NCI-H526 (cell line): ENCODE results near the gene LGR5.
A peak's percentile ranks its signal among the peaks of the same experiment; 100 is the strongest.
"Not testable (repeated sequence)": the region's sequence is repeated elsewhere in the genome, so short reads cannot be mapped to it uniquely, and the experiment has no call there.

Source experiments
- DNase-seq, 2 experiments: peaks; one replicate each; lab custom pipeline; 2025; lab: John Stamatoyannopoulos, UW

LGR5 gene

DNA sequence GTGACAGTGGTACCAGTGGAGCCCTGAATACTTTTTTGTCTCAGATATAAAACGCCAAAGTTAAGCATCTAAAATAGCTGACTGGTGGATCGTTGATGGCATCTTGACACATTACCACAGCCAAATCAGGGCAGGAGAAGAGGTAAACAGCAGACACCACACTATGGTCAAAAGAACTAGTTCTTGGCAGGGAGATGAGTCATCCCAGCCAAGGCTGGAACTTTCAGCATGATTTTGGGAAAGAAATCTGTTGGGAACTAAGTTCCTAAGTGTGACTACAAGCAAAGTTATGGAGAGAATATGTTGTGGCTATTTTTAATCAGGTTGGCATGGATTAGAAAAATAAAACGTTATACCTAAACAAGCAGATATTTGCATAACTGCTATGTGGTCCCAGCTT lies 36.9 kb downstream of the LGR5 start:
- DNase-seq = no peak

DNA sequence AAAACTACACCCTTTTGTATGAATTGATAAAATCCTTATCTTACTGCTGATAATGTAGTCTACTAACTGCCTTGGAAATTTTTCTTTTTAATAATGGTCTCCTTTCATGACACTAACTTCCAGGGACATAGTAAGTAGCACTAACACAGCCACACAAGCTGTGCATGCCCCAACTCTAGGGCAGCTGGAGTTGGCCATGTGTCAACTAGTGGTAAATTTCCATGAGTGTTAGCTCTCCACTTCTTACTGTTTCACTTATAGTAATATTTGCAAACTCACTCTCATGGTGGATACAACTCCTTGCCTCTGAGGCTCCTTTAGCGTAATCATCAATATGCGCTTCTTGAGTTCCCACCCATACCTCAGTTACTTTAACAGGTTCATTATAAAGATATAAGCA lies 38.0 kb downstream of the LGR5 start:
- no peak for DNase-seq

DNA sequence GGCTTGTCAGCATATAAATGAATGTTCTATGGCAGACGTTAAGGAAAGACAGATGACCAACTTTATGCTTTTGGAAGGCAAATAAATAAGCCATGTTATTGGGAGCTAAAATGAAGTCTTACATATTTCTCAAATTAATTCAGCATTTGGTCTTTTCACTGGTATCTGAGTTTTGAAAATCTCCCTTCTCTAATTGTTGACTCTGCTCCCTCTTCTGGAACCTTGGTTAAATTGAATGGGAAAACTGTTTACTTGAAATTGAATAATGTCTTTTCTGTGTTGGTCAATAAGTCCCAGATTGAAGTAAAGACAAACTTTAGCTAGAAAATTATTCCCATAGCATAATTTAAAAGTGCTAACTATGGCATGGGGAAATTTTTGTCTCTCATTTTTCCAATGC lies 38.7 kb downstream of the LGR5 start:
- no peak for DNase-seq

DNA sequence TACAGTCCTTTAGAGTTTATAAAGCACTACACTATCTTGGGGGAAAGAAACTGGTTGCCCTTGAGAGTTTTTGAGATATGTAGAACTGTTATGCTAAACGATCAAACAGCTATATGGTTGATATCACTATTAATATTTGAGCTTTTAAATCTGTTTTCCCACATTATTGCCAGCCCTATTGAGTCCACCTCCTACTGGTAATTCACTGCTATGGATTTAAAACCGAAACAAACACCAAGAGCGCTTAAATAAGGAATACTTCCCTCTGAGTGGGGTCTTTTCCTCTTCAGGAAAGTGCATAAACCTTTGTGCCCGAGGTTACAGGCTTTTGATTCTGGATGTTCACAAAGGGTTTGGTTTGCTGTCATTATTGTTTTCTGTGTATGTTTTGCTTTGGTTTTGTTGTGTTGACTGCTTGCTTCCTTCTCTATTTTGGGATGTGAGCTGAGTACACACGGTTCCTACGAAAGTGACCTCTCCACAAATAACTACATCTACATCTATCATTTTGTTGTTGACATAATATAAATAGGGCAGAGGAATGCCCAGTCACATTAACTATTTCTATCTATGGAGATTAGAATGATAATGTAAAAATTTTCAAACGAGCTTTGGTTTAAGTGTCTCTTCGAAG lies 44.8 kb downstream of the LGR5 start:
- no peak for DNase-seq

DNA sequence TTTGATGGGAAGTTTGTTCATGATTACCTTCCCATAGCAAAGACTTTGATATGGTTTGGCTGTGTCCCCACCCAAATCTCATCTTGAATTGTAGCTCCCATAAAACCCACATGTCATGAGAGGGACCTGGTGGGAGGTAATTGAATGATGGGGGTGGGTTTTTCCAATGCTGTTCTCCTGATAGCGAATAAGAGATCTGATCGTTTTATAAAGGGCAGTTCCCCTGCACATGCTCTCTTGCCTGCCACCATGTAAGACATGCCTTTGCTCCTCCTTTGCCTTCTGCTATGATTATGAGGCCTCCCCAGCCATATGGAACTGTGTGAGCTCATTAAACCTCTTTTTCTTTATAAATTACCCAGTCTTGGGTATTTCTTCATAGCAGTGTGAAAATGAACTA lies 51.2 kb downstream of the LGR5 start:
- DNase-seq = not testable (repeated sequence)

DNA sequence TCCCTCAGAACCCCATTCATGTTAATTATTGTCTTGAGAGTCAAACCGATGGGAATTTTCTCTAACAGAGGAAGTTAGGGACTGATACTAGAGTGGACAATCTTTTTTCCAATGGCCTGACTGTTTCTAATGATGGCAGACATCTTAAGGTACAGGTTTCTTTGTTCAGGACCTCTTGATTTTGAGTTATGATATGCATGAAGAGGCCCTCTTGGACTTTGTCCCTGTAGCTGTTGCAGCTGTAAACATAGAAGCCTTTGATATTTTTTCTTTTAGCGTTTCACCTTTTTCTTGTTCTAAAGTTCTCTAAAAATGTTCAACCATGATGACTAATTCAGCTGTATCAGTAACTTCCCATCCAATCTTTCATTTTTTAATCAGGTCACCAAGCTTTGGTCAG lies 53.0 kb downstream of the LGR5 start:
- no peak for DNase-seq

DNA sequence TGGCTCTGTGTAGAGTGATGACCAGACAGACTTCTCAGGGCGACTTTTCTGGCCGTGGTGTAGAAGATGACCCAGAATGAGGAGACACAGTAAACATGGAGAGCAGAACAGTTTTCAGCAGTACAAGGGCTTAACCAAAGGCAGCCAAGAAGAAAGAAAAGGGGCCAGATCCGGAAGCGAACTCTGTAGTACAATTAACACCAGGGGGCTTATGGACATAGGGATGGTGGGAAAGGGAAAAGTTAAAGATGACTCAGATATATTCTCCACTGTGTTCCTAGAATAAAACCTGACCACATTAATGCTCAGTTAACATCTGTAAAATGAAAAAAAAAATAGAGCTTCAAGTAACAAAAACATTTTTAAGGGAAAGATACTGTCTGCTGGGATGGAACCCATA lies 60.2 kb downstream of the LGR5 start:
- no peak for DNase-seq

DNA sequence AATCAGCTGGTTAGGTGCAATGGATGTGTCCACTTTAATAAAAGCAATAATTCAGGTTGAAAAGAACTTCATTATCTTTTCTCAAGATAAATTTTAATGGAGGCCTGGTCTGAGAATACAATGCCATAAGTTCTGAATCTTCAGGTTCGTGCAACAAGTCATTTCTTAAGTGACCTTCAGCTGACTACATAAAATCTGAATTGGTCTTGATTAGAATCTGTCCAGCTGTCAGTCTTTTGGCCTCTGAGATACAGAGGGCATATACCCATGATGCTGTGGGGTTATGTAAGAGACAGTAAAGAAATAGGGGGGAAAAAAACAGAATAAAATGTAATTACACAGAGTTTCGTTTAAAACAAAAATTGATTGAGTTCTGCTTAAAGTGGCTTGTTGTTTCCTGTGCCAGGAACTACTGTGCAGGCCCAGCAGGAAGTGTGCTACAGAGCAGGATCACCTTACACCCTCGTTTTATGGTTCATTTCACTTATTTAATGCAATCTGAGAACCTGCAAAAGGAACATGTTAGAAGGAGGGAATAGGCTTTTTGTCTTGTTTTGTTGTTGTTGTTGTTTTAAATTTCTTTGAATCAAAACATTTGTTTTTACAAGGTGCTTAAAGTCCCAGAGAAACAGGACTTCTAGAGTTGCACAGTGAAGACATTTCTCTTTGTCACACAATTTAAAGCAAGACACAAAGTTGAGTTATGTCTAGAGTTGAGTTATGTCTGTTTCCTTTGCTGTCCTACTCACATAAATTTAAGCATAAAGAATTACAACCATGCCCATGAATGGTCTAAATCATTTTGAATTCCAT lies 64.2 kb downstream of the LGR5 start:
- peak in 1 of 2 experiments; percentile 23 for DNase-seq

DNA sequence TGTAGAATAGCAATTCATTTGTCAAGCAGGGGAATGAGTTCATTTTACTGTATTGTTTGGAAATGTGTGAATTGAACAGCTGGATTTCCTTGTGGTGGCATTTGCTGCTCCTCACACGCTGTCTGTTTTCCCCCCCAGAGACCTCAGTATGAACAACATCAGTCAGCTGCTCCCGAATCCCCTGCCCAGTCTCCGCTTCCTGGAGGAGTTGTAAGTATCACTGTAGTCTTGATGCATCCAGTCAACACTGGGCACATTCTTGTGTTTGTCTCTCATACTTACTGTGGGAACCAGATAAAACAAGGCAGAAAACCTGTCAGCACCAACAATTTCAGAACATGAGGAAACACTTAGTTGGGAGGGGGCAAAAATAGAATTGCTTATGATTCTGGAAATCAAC lies 64.9 kb downstream of the LGR5 start:
- DNase-seq = no peak

DNA sequence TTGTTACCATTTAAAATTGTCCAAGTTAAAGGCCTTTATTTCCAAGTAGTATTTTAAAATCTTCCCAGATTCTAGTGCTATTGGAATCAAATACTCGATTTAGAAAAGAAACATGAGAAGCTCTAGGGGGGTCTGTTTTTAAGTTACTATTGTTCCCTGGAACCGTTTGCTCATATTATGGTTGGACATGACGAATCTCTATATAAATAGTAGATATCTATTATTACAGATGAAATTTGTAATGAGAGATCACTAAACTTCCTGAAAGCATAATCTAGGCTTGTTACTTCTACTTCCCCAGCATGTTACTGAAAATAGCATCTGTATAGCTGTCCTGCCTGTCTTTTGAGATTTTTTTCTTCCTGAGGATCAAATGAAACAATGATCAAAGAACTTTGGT lies 70.1 kb downstream of the LGR5 start:
- DNase-seq = no peak

DNA sequence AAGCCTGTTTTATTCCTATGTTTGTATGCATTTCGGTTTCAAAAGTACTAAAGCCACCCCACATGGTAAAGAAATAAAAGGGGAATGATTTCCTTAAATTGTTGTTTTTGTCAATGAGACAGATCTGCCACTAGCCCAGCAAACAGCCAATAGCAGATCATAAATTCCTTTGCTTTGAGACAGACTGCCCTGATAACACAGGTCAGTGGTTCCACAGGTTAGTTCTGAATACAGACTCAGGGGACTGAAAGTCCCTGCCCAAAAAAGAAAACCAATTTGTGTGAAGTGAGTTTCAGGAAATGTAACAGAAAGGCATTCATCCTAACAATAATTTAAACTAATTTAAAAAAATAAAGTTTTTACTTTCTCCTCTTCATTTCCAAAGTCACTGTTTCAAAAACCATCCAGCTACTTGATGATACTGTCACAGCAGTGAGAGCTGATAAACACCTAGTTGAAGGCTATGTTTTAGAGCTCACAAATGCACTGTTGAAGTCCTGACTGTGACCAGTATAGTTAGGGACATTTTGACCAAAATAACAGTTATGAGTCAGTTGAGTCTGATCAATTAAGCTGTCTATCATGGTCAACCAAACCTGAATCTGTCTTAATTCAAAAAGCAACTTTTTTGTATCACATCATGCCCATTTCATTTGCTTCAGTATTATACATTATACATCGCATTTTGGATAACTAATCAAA lies 77.7 kb downstream of the LGR5 start:
- DNase-seq = no peak

DNA sequence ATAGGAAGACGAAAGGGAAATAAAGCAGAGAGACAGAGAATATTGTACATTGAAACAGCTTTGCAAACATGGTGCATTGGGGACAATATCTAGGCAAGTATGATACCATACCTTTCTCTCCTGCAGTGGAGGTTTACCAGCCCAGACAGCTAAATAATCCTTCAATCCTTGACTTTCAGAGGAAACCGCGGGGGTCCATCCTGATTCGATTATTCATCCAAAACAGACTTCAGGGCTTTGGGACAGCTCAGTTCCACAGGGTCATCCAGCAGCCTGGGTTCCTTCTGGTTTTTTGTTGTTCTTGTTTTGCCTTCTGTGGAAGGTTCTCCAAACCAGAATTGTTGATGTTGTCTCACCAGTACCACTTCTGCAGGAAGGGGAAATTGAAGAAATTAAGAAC lies 81.5 kb downstream of the LGR5 start:
- DNase-seq = no peak

DNA sequence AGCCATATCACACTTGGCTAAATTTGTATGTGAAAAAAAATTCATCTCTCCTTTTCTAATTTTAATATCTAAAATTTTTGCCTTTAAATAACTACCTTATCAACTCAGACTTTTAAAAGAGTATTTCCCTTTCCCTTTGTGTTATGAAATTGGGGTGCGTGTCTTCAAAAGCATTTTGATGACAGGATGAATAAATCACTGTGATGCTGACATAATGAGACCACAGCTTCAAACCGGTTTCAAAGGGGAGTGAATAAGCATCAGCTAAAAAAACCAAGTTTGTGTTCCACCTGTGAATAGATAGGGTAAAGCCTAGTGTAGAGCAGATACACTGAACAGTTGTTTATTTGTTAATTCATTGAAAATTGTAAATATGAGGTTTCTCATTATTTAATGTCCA lies 85.0 kb downstream of the LGR5 start:
- no peak for DNase-seq

DNA sequence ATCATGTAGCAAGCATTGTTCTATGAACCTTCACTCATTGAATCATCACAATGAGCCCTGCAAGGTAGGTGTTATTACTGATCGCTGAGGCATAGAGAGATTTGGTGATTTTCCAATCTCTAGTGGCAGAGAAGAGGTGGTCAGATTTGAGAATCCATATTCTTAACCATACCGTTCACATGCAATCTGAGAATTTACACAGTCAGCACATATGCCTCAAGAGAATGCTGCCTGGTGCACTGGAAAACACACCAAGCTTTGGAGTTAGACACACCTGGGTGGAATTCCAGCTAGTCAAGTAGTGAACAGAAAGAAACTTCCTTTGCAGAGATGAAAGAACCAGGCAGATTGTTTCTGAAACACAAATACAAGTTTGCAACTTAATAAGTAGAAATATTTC lies 94.1 kb downstream of the LGR5 start:
- DNase-seq = no peak

DNA sequence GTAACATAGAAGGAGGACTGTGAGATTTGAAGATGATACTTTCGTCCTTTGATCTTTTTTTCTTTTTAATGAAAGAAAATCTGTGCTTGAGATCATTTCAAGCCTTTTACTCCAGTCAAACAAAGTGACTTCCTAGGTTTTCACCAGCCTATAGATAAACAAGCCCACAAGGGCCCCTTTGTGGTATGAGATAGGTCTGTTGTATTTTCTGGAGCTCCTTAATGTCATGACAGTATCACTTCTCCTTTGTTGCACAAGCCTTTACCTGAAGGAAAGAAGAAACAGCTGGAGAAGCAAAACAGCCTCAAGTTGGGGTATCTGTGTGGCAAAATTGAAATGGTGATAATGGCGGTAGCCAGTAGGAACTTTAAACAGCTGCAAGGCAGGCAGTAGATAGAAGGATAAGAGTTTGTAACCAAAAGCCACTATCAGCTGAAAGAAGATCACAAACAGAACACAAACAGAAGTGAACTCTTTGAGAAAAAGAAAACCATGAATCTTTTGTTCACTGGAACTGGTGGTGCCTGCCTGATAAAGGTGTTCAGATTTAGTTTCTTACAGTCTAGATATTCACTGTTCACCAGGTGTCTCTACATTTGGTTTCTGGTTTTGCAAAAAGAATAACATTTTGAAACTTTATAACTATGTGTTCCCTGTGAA lies 96.8 kb downstream of the LGR5 start:
- no peak for DNase-seq

DNA sequence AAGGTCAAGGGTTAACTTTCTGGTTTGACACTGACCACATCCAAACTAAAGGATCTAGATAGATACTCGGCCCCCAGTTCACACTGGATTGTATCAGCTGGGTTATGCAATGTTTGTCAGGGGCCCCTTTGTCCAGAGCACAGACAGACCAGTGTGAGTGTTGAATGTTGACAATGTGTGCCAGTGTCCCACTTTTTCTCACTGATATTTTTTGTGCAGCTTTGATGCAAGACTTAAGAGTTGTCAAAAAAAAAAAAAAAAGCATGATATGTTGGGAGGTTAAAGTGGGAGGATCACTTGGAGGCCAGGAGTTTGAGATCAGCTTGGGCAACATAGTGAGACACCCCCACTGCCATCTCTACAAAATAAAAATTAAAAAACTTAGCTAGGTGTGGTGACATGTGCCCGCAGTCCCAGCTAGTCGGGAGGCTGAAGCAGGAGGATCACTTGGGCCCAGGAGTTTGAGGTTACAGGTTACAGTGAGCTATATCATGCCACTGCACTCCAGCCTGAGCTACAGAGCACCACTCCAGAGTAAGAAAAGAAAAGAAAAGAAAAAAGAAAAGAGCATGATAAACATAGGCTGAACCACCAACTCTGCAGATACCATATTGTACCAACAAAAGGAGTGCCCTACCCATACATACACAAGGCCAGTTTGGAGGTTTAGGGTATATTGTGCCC lies 97.5 kb downstream of the LGR5 start:
- no peak for DNase-seq

DNA sequence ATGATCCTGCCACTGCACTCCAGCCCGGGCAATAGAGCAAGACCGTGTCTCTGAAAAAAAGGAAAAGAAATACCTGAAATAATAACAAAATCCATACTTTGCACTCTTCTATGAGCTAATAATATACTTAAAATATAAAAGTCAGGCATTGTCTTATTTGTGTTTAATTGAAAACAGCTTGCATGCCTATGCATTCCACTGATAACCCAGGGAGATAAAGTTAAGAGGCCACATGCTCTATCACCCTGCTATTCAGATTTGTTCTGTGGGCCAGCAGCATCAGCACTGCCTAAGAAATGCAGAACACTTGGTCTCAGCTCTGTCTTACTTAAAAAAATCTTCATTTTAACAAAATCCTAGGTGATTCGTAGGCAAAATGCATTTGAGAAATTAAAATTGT lies 99.2 kb downstream of the LGR5 start:
- no peak for DNase-seq

DNA sequence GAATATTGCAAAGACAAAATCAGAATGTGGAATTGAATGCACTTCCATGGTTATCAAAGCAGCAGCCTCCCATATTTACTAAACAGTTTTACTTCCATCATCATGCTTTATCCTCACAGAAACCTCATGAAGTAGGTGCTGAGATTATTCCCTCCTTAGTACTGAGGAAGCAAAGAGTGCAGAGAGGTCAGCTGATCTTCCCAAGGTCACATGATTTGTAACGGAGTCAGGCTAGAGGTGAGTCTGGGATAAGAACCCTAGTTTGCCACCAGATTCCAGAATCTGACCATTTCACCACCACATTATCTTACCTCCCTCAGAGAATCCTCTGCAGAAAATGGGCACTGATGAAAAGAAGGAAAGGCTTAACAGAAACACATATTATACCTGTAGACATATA lies 102.0 kb downstream of the LGR5 start:
- no peak for DNase-seq

DNA sequence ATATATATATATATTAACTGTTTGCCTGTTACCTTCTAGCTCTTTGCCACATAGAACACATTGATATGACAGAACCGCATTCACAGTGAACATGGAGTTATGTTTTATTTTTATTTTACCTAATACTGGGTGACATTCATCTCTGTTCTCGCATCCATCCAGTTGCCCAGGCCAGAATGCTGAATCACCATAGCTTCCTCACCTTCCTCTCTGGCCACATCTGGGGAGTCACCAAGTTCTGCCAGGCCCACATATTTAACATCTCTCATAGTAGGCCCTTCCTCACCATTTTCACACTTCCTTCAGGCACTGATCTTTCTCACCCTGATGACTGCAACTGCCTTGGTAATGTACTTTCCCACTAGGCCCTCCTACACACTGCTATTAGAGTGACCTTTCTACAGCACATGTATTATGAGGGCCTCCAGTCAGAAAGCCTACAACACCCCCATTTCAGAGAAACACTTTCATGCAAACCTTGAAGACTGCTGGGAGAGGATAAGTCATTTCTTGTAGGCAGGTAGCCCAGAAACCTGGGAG lies 106.8 kb downstream of the LGR5 start:
- DNase-seq = no peak

DNA sequence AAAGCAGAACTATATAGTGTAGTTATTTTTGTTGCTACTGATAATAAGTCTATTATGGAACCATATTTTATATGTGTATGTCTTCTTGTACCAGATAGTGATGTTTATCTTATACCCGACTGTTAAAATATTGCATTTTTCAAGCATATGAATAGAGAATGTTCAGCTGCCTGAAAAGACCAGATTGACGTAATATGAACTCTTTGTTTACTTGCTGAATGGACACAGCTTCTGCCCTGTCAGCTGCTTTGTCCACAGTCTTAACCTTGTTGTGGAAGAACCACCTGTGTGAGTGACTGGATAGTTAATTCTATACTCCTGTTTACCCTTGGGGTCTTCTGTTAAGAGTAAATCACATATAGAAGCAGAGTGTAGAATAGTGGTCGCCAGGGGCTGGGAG lies 109.3 kb downstream of the LGR5 start:
- no peak for DNase-seq

DNA sequence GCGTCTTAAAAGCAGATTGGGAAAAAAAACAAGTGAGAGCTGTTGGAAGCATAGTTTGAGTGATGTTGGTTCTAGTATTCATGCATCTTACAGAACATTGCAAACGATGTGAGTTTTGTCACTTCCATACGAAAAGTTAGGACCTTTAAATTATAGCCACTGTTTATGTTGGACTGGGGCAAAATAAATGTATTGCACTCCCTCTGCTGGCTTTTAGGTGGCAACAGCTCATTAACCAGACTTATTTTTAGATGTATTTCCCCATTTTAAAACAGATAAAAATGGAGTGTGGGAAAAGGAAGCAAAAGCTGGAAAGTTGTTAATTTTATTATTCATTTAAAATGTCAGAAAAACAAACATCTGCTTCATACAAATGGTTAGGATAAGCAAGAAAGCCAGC lies 111.9 kb downstream of the LGR5 start:
- DNase-seq = peak in 1 of 2 experiments; percentile 43
